Measurements from ENCODE around the gene MAGI2.
A peak's percentile ranks its signal among the peaks of the same experiment; 100 is the strongest.

Gene MAGI2

GRCh38 chr7:79241288-79242060 is 212.0 kb downstream of the MAGI2 start:
- no peak overlapping the region for H3K4me3 ChIP-seq (ENCODE audit: low read depth, low read length)
- DNase-seq (ENCODE audit: low read depth) = peak; percentile 81
- TF ChIP-seq CTCF (conservative IDR thresholded peaks at IDR 0.05; ENCODE audit: low read depth, low read length) = no peak

- H3K4me3 ChIP-seq (ENCODE audit: low read depth, low read length) = no peak overlapping the region
- no peak for DNase-seq (ENCODE audit: low read depth)
- TF ChIP-seq CTCF (conservative IDR thresholded peaks at IDR 0.05; ENCODE audit: low read depth, low read length) = no peak
Observed at GRCh38 chr7:79240413-79240812, 213.1 kb downstream of the MAGI2 start.

- no peak for TF ChIP-seq CTCF (conservative IDR thresholded peaks at IDR 0.05; ENCODE audit: low read depth, low read length)
- no peak overlapping the region for H3K4me3 ChIP-seq (ENCODE audit: low read depth, low read length)
- DNase-seq (ENCODE audit: low read depth) = no peak
Observed at GRCh38 chr7:79236352-79237028, 217.0 kb downstream of the MAGI2 start.

GRCh38 chr7:79227044-79227443 is 226.4 kb downstream of the MAGI2 start:
- TF ChIP-seq CTCF (conservative IDR thresholded peaks at IDR 0.05; ENCODE audit: low read depth, low read length) = no peak
- no peak for DNase-seq (ENCODE audit: low read depth)
- H3K4me3 ChIP-seq (ENCODE audit: low read depth, low read length) = no peak overlapping the region

GRCh38 chr7:79221211-79221610 is 232.3 kb downstream of the MAGI2 start:
- no peak overlapping the region for H3K4me3 ChIP-seq (ENCODE audit: low read depth, low read length)
- no peak for TF ChIP-seq CTCF (conservative IDR thresholded peaks at IDR 0.05; ENCODE audit: low read depth, low read length)
- DNase-seq (ENCODE audit: low read depth) = no peak

GRCh38 chr7:79217976-79218626 is 235.4 kb downstream of the MAGI2 start:
- no peak for TF ChIP-seq CTCF (conservative IDR thresholded peaks at IDR 0.05; ENCODE audit: low read depth, low read length)
- DNase-seq (ENCODE audit: low read depth) = no peak

More at GRCh38 chr7:79217976-79218626, 235.4 kb downstream of the MAGI2 start:
- H3K4me3 ChIP-seq (ENCODE audit: low read depth, low read length) = no peak overlapping the region

All from choroid plexus epithelial cell (primary cell).